GM19099 (cell line): ENCODE results near the gene ZNF23.

ENCODE experiments used
- POLR2A ChIP-seq: IDR thresholded peaks from 3 replicates; pipeline ENCODE4 v1.6.1; 2011; ENCODE audit warnings: low read depth; ENCODE audit not compliant: insufficient read length; ENCODE audit errors: extremely low read depth

The ZNF23 gene

GRCh38 chr16:71421911-71422310, 40.1 kb downstream of the ZNF23 start:
- no peak for TF ChIP-seq POLR2A

GRCh38 chr16:71414038-71414437, 48.0 kb downstream of the ZNF23 start:
- TF ChIP-seq POLR2A = no peak

- no peak for TF ChIP-seq POLR2A
Observed at GRCh38 chr16:71413341-71413740, 48.7 kb downstream of the ZNF23 start.

- TF ChIP-seq POLR2A = no peak
Observed at GRCh38 chr16:71412270-71413160, 49.5 kb downstream of the ZNF23 start.

- TF ChIP-seq POLR2A = no peak
Observed at GRCh38 chr16:71410146-71410545, 51.9 kb downstream of the ZNF23 start.

- TF ChIP-seq POLR2A = no peak
Observed at GRCh38 chr16:71409011-71409775, 52.9 kb downstream of the ZNF23 start.

GRCh38 chr16:71408536-71408935, 53.5 kb downstream of the ZNF23 start:
- TF ChIP-seq POLR2A = no peak

GRCh38 chr16:71407731-71408130, 54.3 kb downstream of the ZNF23 start:
- no peak for TF ChIP-seq POLR2A

- TF ChIP-seq POLR2A = no peak
Observed at GRCh38 chr16:71406724-71407123, 55.3 kb downstream of the ZNF23 start.

GRCh38 chr16:71406316-71406715, 55.7 kb downstream of the ZNF23 start:
- TF ChIP-seq POLR2A = no peak

- TF ChIP-seq POLR2A = no peak
Observed at GRCh38 chr16:71404364-71404763, 57.7 kb downstream of the ZNF23 start.

- TF ChIP-seq POLR2A = no peak
Observed at GRCh38 chr16:71402674-71403073, 59.4 kb downstream of the ZNF23 start.

- no peak for TF ChIP-seq POLR2A
Observed at GRCh38 chr16:71402007-71402406, 60.0 kb downstream of the ZNF23 start.

- TF ChIP-seq POLR2A = no peak
Observed at GRCh38 chr16:71399801-71400563, 62.1 kb downstream of the ZNF23 start.
